GM21381 (cell line): Measurements from ENCODE around the gene STARD5.
A peak's percentile ranks its signal among the peaks of the same experiment; 100 is the strongest.

Source experiments
- ATAC-seq: cut with Tn5 transposase; IDR thresholded peaks from one replicate; pipeline ENCODE4 v1.9.1; 2021; ENCODE audit warnings: mild to moderate bottlenecking, moderate library complexity; ENCODE audit not compliant: unreplicated experiment

Gene STARD5

GRCh38 chr15:81294516-81294880, 29.4 kb downstream of the STARD5 start:
- no peak for ATAC-seq

GRCh38 chr15:81293728-81294515, 30.0 kb downstream of the STARD5 start:
- ATAC-seq: peak; percentile 60

- peak; percentile 30 for ATAC-seq
Measured at GRCh38 chr15:81292523-81293001, 31.4 kb downstream of the STARD5 start.

- ATAC-seq: peak; percentile 1
Measured at GRCh38 chr15:81291916-81292522, 31.9 kb downstream of the STARD5 start.

GRCh38 chr15:81289910-81290309, 34.0 kb downstream of the STARD5 start:
- no peak for ATAC-seq

- ATAC-seq: no peak
Measured at GRCh38 chr15:81288616-81289015, 35.3 kb downstream of the STARD5 start.

- ATAC-seq: no peak
Measured at GRCh38 chr15:81288040-81288439, 35.9 kb downstream of the STARD5 start.

- peak; percentile 41 for ATAC-seq
Measured at GRCh38 chr15:81286621-81287121, 37.3 kb downstream of the STARD5 start.

GRCh38 chr15:81285461-81285860, 38.5 kb downstream of the STARD5 start:
- ATAC-seq: no peak

GRCh38 chr15:81284256-81285031, 39.5 kb downstream of the STARD5 start:
- no peak for ATAC-seq

- ATAC-seq: no peak
Measured at GRCh38 chr15:81282911-81283310, 41.0 kb downstream of the STARD5 start.

GRCh38 chr15:81282606-81282895, 41.4 kb downstream of the STARD5 start:
- ATAC-seq: no peak

GRCh38 chr15:81281766-81282605, 42.0 kb downstream of the STARD5 start:
- no peak for ATAC-seq

- ATAC-seq: no peak
Measured at GRCh38 chr15:81281456-81281735, 42.5 kb downstream of the STARD5 start.

GRCh38 chr15:81280696-81281455, 43.1 kb downstream of the STARD5 start:
- no peak for ATAC-seq

- no peak for ATAC-seq
Measured at GRCh38 chr15:81279621-81280485, 44.1 kb downstream of the STARD5 start.

- no peak for ATAC-seq
Measured at GRCh38 chr15:81278306-81279029, 45.5 kb downstream of the STARD5 start.

- no peak for ATAC-seq
Measured at GRCh38 chr15:81277851-81278250, 46.1 kb downstream of the STARD5 start.

- ATAC-seq: no peak
Measured at GRCh38 chr15:81276967-81277366, 47.0 kb downstream of the STARD5 start.
